ENCODE data around the gene JAG1. TPM values are rescaled to one million over a fixed set of nuclear protein-coding genes. Genes with fewer than 3 reads are reported as not detected.

The JAG1 gene
- total RNA-seq, 1 experiment from 2014 or later, result 88.0 TPM

- POLR2A ChIA-PET, result interaction anchor here (0.6 to 13.1 kb wide), 12 partner anchors 6 to 537 kb away, joined by 3 to 170 read pairs (median 10); partner anchors contain the start of genes MKKS and SLX4IP
- DNase-seq (ENCODE audit: unreplicated experiment), result no peak
- Mint-ChIP-seq H3K9me3 (ENCODE audit: unreplicated experiment) (no peaks in the 10 kb centered on the region), H3K4me1 (ENCODE audit: insufficient read depth, unreplicated experiment) (peaks cover 46% of the 10 kb centered on the region), H3K36me3 (ENCODE audit: insufficient read depth, unreplicated experiment) (peaks cover 41% of the 10 kb centered on the region), H3K27ac (ENCODE audit: low read depth, unreplicated experiment) (no peak overlapping the region), H3K27me3 (ENCODE audit: insufficient read depth, unreplicated experiment) (no peaks in the 10 kb centered on the region), H3K4me3 (ENCODE audit: unreplicated experiment) (no peak overlapping the region)
- intact Hi-C loops (cut with micrococcal nuclease), result loop anchor here (5.0 kb wide), 1 partner anchor 577 kb away; no protein-coding TSS in a partner anchor
- no peak for TF ChIP-seq CTCF (IDR thresholded peaks at IDR 0.05; ENCODE audit: unreplicated experiment)
- CTCF ChIA-PET, result interaction anchor here (0.5 to 2.2 kb wide), 7 partner anchors 9 to 314 kb away, joined by 3 to 7 read pairs (median 3); no protein-coding TSS in a partner anchor
- no TSS peak for BruUV-seq (replicated peaks)
These were observed 5.0 kb downstream of the JAG1 start for GRCh38 chr20:10668677-10669368.

GRCh38 chr20:10667560-10668167, 6.1 kb downstream of the JAG1 start:
- TF ChIP-seq CTCF (IDR thresholded peaks at IDR 0.05; ENCODE audit: unreplicated experiment), result peak; percentile 16
- intact Hi-C loops (cut with micrococcal nuclease), result loop anchor here (1.0 to 5.0 kb wide), 4 partner anchors 114 to 689 kb away; no protein-coding TSS in a partner anchor
- H3K9me3 Mint-ChIP-seq (ENCODE audit: unreplicated experiment), result no peaks in the 10 kb centered on the region
- H3K4me3 Mint-ChIP-seq (ENCODE audit: unreplicated experiment), result peak overlapping the region; percentile 33
- BruUV-seq (replicated peaks), result no TSS peak
- H3K27ac Mint-ChIP-seq (ENCODE audit: low read depth, unreplicated experiment), result peak overlapping the region; percentile 68
- no peaks in the 10 kb centered on the region for H3K27me3 Mint-ChIP-seq (ENCODE audit: insufficient read depth, unreplicated experiment)
- H3K36me3 Mint-ChIP-seq (ENCODE audit: insufficient read depth, unreplicated experiment), result peaks cover 46% of the 10 kb centered on the region
- DNase-seq (ENCODE audit: unreplicated experiment), result peak; percentile 79
- ChIA-PET CTCF (interaction anchor here (0.6 to 2.2 kb wide), 11 partner anchors 11 to 869 kb away, joined by 3 to 7 read pairs (median 4); no protein-coding TSS in a partner anchor), POLR2A (interaction anchor here (0.6 to 13.1 kb wide), 19 partner anchors 8 to 876 kb away, joined by 3 to 170 read pairs (median 5); partner anchors contain the start of genes MKKS and SLX4IP)
- peaks cover 46% of the 10 kb centered on the region for H3K4me1 Mint-ChIP-seq (ENCODE audit: insufficient read depth, unreplicated experiment)

- ChIA-PET POLR2A (interaction anchor here (0.6 to 13.1 kb wide), 16 partner anchors 10 to 877 kb away, joined by 3 to 170 read pairs (median 4); partner anchors contain the start of genes MKKS and SLX4IP), CTCF (interaction anchor here (0.6 to 1.8 kb wide), 10 partner anchors 10 to 870 kb away, joined by 3 to 5 read pairs (median 4); no protein-coding TSS in a partner anchor)
- no peak for TF ChIP-seq CTCF (IDR thresholded peaks at IDR 0.05; ENCODE audit: unreplicated experiment)
- H3K27me3 Mint-ChIP-seq (ENCODE audit: insufficient read depth, unreplicated experiment), result no peaks in the 10 kb centered on the region
- peak overlapping the region; percentile 68 for H3K27ac Mint-ChIP-seq (ENCODE audit: low read depth, unreplicated experiment)
- DNase-seq (ENCODE audit: unreplicated experiment), result peak; percentile 78
- peaks cover 47% of the 10 kb centered on the region for H3K36me3 Mint-ChIP-seq (ENCODE audit: insufficient read depth, unreplicated experiment)
- peak overlapping the region; percentile 33 for H3K4me3 Mint-ChIP-seq (ENCODE audit: unreplicated experiment)
- peaks cover 46% of the 10 kb centered on the region for H3K4me1 Mint-ChIP-seq (ENCODE audit: insufficient read depth, unreplicated experiment)
- BruUV-seq (replicated peaks), result no TSS peak
- no peaks in the 10 kb centered on the region for H3K9me3 Mint-ChIP-seq (ENCODE audit: unreplicated experiment)
- intact Hi-C loops (cut with micrococcal nuclease), result loop anchor here (1.0 to 5.0 kb wide), 4 partner anchors 114 to 689 kb away; no protein-coding TSS in a partner anchor
These were observed 6.8 kb downstream of the JAG1 start for GRCh38 chr20:10667077-10667401.
